HG02759 (cell line): ENCODE measurements around the gene KDM8.

Source experiments
- ATAC-seq: cut with Tn5 transposase; IDR thresholded peaks from one replicate; pipeline ENCODE4 v1.9.1; 2021; ENCODE audit warnings: mild to moderate bottlenecking, moderate library complexity; ENCODE audit not compliant: unreplicated experiment

KDM8 gene

DNA sequence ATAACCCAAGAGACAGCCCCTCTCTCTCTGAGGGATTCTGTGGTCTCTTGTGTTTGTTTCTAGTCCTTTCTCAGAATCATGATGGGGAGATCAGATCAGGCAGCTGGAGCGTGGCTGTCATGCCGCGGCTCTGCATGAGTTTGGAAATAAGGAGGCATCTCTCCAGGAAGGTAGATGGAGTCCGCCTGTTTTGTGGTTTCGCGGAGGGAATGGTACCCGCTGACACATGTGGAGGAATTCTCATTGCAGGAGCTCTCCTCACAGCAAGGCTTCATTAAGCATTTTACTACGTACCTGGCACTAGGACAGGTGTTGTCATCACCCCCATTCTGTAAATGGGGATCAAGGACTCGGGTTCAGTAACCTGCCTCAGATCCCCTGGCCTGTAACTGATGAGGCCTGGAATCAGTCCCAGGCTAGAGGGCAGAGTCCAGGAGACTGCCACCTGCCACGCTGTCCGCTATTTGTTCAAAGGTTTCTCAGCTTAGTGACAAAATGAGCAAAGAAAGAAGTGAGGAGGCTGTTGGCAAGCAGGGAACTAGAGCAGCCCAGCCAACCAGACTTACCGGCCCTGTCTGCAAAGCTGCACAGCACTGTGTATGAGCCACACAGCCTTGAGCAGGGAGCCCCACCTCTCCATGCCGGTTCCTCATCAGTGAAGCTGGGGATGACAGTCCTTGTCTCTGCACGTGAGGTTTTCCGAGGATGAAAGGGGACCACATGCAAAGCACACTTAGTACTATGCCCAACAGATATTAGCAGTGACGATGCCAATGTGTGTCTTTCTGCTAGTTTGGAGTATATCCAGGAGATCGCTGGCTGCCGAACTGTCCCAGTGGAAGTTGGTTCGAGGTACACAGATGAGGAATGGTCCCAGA is 11.0 kb downstream of the KDM8 start:
- no peak for ATAC-seq

GRCh38 chr16:27215660-27216059 is 12.3 kb downstream of the KDM8 start:
- ATAC-seq: no peak

- no peak for ATAC-seq
Observed at GRCh38 chr16:27216297-27216885, 13.1 kb downstream of the KDM8 start.

DNA sequence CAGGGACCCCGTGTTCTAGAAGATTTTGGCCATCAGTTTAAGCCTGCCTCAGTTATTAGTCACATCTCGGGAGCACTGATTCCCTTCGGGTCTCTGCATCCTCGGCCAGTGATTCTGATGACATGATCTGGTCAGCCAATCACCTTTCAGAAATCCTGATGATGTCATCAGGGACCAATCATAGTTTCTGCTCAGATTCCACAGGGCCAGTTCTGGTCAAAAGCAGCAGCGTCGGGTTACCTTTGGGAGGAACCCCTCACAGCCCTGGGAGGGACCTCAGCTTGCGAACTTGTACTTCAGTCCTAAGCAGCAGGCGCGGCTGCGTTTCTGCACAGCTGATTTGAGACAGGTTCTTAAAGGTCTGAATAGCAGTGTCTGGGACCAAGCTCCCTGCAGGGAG is 13.9 kb downstream of the KDM8 start:
- no peak for ATAC-seq

DNA sequence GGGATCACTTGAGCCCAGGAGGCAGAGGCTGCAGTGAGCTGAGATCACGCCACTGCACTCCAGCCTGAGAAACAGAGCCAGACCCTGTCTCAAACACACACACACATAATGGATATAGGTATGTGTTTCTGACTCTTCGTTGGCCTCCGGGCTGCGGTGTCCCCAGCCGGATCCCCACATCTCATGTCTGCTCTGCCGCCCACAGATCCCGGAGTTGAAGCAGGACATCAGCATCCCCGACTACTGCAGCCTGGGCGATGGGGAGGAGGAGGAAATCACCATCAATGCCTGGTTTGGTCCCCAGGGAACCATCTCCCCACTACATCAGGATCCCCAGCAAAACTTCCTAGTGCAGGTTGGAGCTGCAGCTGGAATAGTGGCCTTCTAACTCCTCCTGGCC is 15.4 kb downstream of the KDM8 start:
- ATAC-seq: no peak

- no peak for ATAC-seq
Observed at GRCh38 chr16:27219161-27219560, 15.8 kb downstream of the KDM8 start.

DNA sequence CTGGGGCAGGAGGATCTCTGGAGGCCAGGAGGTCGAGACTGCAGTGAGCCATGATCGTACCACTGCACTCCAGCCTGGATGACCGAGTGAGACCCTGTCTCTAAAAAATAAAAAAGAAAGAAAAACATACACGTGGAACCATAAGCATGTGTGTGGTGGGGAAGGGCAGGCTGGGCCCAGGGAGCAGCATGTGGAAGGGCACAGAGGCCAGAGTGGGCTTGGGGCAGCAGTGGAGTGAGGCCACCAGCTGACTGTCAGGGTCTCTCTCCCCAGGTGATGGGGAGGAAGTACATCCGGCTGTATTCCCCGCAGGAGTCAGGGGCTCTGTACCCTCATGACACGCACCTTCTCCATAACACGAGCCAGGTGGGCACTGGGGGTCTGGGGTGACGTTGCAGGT is 16.8 kb downstream of the KDM8 start:
- ATAC-seq: no peak

DNA sequence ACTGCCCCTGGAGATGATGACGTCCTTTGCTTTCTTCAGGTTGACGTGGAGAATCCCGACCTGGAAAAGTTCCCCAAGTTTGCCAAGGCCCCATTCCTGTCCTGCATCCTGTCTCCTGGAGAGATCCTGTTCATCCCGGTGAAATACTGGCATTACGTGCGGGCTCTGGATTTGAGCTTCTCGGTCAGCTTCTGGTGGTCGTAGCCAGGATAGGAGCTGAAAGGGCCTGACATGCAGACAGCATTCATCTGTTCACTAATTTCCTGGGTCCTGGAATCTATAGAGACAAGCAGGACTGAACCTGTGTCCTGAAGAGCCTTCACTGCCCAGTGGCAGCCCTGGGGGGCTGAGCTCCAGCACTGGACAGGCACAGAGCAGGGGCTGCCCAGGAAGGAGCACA is 17.2 kb downstream of the KDM8 start:
- no peak for ATAC-seq

DNA sequence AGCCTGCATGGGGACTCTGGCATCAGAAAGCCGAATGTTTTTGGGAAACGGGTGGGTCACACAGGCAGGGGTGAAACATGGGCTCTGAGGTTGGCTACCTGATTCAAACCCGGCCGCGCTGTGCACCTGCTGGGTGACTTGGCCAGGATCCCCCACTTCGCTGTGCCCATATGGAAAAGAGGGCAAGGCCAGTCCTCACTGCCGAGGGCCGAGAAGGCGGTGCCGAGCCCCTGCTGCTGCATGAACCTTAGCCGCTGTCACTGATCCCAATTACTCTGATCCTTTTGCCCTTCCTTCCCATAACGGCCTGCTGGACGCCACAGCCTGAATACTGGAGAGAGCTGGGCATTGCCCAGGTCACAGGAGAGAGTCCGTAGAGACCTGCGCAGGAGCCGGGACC is 17.7 kb downstream of the KDM8 start:
- ATAC-seq: no peak

DNA sequence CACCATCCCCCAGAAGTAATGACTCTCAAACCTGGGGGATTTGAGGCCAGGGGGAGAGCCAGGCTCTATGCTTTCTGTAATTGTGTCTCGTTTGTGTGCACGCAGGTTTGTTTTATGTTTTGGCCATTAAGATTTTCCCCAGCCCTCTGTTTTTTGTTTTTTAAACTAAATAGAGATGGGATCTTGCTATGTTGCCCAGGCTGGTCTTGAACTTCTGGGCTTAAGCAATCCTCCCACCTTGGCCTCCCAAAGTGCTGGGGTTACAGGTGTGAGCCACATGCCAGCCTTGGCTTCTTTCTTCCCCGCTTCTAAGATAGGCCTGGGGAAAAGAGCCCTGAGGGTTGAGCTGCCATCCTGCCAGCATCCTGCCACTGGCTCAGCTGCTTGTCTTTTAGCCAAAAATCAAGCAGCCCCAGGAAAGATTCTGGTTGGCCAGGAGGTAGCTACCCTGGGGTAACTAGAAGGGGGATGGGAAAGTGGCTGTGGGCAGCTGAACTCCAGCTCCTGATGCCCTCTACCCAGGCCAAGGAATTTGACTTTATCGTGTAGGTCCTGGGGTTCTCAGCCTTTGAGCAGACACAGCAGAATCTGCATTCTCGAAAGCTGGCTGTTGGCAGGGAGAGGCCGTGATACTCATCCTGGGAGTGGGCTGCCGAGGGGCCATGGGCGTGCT is 18.4 kb downstream of the KDM8 start:
- ATAC-seq: no peak

- no peak for ATAC-seq
Observed at GRCh38 chr16:27222249-27223225, 19.2 kb downstream of the KDM8 start.

- ATAC-seq: no peak
Observed at GRCh38 chr16:27223226-27223610, 19.9 kb downstream of the KDM8 start.

DNA sequence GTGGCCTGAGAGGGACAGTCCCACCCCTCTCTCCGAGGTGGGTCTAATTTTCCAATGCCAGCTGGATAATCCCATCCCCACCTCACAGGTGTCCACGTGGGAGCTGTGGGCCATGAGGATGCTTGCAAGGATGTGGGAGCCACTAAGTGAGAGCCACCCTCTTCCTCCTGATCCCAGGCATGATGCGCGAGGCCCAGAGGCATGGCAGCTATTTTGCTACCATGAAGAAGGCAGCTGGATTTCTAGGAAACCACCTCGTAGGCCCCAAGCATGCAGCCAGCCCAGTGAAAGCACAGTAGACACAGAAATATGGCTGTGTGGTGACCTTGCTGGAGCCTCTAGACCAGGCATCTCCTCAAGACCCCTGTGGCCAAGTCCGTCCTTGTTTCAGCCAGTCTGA is 20.4 kb downstream of the KDM8 start:
- ATAC-seq: no peak

DNA sequence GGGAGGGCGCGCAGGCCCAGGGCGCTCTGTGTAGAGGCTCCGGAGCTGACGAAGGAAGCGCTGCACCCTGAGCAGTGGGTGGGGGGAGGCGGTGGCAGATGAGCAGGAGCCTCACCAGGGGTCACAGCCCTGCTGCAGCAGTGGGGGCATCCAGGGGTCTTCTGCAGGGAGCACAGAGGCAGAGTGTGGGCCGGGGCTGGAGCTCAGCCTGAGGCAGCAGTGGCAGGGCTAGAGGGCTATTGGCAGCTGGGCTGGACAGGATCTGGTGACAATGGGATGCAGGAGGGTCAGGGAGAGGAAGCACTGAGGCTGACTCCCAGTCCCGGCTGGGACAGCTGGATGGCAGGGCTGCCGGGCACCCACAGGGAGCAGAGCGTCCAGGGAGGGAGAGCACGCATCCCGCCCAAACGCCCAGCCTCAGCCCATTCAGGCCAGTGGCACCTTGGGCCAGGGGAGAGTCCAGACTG is 21.0 kb downstream of the KDM8 start:
- ATAC-seq: no peak

DNA sequence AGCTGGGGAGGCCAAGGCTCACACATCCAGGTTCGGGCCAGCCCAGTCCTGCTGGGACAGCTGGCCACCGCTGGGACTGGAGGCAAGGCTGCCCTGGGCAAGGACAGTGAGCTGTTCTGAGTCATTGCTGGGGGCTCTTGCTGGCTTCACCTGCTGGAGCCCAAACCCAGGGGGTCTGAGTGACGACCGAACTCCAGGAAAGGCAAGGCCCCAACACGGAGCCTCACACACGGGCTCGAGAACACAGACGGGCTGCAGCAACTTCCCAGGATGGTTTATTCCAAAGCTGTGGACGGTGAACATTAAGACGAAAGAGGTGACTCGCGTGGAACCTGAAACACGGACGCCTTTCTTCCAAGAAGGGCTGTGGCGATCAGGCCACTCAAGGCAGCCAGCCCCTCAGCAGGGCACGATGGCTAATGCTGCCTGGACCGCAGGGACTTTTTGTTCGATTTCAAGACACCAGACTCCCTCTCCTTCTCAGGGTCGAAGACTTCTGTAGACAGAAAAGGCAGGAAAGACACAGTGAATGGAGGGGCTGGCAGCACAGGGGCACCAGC is 21.5 kb downstream of the KDM8 start:
- no peak for ATAC-seq

- no peak for ATAC-seq
Observed at GRCh38 chr16:27225536-27226360, 22.4 kb downstream of the KDM8 start.

DNA sequence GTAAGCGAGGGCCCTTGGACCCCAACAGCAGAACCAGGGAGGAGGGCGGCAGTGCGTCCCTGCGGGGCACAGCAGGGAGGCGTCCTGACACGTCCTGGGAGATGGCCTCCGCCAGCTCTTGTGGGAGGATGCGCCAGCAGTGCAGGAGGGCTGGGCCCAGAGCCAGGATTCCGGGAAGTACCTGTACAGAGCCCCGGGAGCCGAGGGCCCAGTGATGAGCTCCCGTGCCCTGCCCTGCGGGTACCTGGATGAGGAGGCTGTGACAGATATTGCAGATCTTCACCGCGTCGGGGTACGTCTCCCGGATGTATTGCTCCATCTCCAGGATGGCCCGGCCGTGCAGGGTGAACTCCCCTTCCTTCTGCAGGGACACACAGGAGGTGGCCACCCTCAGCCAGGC is 23.1 kb downstream of the KDM8 start:
- no peak for ATAC-seq

DNA sequence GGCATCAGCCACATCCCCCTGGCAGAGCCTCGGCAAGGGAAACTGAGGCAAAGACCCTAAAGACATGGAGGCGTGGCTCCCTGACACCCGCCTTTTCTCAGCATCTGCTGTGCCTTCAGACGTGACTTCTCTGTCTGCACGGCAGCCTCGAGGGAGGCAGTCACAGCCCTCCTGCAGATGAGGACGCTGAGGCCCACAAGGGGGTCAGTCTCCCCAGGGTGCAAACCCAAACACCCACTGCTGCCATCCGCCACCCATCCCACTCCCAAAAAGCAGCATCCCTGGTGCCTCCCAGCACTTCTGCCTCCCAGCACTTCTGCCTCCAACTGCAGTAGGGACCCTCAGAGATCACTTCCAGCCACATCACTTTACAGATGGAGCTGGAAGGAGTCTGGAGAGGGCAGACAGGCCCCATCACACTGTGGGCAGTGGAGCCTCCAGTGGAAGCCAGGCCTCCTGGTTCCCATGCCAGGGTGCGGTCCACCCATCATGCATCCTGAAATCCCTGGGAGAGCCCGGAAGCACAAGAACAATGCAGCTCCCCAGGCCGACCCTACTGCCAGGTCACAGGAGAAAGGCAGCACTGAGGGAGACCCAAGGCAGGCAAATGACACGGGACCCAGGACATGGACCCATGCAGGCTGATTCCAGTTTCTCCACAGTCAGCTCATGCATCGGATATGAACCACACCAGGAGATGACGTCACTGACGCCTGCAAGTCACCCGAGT is 23.8 kb downstream of the KDM8 start:
- no peak for ATAC-seq

DNA sequence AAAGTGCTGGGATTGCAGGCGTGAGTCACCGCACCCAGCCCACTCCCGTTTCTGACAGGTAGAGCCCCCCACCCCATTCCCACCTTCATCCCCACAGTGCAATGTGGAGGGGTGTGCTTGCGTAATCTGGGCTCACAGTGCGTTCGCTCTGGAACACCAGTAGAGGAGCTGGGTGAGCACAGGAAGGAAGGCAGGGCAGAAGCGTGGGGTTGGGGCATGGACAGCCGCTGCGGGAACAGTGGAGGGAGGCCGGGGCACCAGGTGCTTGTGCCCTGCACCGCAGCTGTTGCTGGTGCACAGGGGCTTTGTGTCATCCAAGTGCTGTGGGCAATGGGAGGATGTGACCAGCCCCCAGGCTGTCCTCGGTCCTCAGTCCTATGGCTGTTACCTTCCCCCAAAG is 24.7 kb downstream of the KDM8 start:
- ATAC-seq: no peak
